DOHH2 (cell line): ENCODE results near the gene TACC2.

Experiments
- CTCF ChIP-seq: fragments of 200-600 bp; sonication (generic); IDR thresholded peaks from one replicate; pipeline ENCODE4 v1.5.1; 2014; ENCODE audit warnings: antibody characterized with exemption, mild to moderate bottlenecking, low read depth, low read length; ENCODE audit not compliant: poor library complexity, severe bottlenecking
- EZH2phosphoT487 ChIP-seq: fragments of 200-600 bp; sonication (generic); IDR thresholded peaks from 2 replicates; pipeline ENCODE4 v1.6.1; 2017; ENCODE audit warnings: borderline replicate concordance, mild to moderate bottlenecking, antibody characterized with exemption, low read length, moderate library complexity, mixed read lengths

- TF ChIP-seq CTCF (no peak), EZH2phosphoT487 (no peak)
These were observed 255.3 kb downstream of the TACC2 start for GRCh38 chr10:122244001-122244975.
